Neutrophil (primary cell): Measurements from ENCODE around the gene GPHA2.
A peak's percentile ranks its signal among the peaks of the same experiment; 100 is the strongest.

Source experiments
- H3K27ac ChIP-seq: fragments of 200-600 bp; sonication (generic); 2 replicates; pipeline ENCODE4 v1.5.1; 2016; ENCODE audit warnings: mild to moderate bottlenecking, moderate library complexity
- H3K27me3 ChIP-seq: fragments of 200-600 bp; sonication (generic); 2 replicates; pipeline ENCODE4 v1.6.0; 2016; ENCODE audit warnings: mild to moderate bottlenecking
- H3K36me3 ChIP-seq: fragments of 200-600 bp; sonication (generic); 2 replicates; pipeline ENCODE4 v1.5.1; 2017
- H3K4me1 ChIP-seq, 2 experiments: fragments of 200-600 bp in 1 of 2; sonication (generic) in 1 of 2; 1 replicate in 1 of 2; 2 replicates in 1 of 2; pipeline versions ENCODE4 v1.5.1 to v1.6.1; 2013 to 2016; ENCODE audit warnings: low read depth in 1 of 2, low read length in 1 of 2, mild to moderate bottlenecking in 1 of 2, moderate library complexity in 1 of 2; ENCODE audit not compliant: control insufficient read depth in 1 of 2, insufficient read depth in 1 of 2
- H3K4me3 ChIP-seq, 2 experiments: fragments of 200-600 bp in 1 of 2; sonication (generic) in 1 of 2; 1 replicate in 1 of 2; 2 replicates in 1 of 2; pipeline ENCODE4 v1.5.1; 2013 to 2016; ENCODE audit warnings: low read depth in 1 of 2, low read length in 1 of 2, mild to moderate bottlenecking in 1 of 2, moderate library complexity in 1 of 2
- H3K9me3 ChIP-seq: fragments of 200-600 bp; sonication (generic); 2 replicates; pipeline ENCODE4 v1.5.1; 2016
- TF ChIP-seq, protein P1 (sequence below): fragments of 200-600 bp; sonication (generic); IDR thresholded peaks from 2 replicates; pipeline ENCODE4 v1.5.1; 2016; ENCODE audit warnings: antibody characterized with exemption

The GPHA2 gene

DNA sequence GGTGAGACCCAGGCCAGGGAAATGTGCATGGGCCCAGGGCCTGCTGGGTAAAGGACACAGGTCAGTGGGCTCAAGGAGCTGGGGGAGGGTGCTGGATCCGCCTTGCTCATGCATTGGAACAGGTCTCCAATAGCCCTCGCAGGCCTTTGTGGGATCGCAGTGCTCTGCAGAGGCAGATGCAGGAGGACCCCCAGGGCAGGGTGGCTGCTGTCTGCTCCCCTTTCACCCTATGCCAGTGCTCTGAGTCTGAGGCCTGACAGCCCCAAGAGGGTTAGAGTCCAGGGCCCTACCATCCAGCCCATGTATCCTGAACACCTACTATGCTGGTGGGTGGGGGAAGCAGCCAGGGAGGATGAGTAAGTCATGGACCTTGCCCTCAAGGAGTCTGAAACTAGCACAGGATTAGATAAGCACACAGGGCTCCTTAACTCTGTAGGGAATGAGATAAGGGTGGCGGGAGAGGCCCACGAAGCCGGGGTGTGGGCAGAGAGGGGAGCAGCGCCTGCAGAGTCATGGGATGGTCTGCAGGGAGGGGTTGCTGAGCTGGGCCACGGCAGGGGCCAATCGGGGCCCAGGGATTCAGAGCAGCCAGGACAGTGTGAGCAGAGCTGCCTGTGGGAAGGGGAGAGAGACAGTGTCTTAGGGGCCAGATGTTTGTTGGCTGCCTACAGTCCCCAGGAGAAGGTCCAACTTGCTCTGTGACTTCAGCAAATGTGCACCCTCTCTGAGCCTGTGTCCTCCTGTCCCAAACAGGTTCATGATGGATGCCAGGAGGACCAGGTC is 46.8 kb downstream of the GPHA2 start:
- Histone ChIP-seq H3K9me3 (no peaks in the 10 kb centered on the region), H3K36me3 (peaks cover 4% of the 10 kb centered on the region), H3K4me1 (peaks cover 67 to 68% of the 10 kb centered on the region in 2 experiments), H3K27me3 (no peaks in the 10 kb centered on the region), H3K27ac (peak overlapping the region; percentile 87), H3K4me3 (peak overlapping the region in 1 of 2 experiments; percentile 49)
- TF ChIP-seq, protein P1, sequence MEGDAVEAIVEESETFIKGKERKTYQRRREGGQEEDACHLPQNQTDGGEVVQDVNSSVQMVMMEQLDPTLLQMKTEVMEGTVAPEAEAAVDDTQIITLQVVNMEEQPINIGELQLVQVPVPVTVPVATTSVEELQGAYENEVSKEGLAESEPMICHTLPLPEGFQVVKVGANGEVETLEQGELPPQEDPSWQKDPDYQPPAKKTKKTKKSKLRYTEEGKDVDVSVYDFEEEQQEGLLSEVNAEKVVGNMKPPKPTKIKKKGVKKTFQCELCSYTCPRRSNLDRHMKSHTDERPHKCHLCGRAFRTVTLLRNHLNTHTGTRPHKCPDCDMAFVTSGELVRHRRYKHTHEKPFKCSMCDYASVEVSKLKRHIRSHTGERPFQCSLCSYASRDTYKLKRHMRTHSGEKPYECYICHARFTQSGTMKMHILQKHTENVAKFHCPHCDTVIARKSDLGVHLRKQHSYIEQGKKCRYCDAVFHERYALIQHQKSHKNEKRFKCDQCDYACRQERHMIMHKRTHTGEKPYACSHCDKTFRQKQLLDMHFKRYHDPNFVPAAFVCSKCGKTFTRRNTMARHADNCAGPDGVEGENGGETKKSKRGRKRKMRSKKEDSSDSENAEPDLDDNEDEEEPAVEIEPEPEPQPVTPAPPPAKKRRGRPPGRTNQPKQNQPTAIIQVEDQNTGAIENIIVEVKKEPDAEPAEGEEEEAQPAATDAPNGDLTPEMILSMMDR, result no peak

DNA sequence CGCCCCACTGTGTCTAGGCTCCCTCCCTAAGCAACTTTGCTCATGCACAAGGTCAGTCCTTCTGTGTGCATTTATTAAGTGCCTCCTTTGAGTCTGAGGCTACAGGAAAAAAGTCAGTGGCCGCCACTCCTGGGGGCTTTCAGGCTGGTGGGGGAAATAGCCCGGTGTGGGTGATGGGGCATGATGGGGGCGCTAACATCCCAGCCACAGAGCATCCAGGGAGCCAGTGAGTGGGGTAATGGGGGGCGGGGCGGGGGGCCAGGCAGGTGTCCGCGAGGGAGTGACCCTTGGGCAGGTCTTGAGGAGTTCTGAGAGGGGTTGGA is 47.3 kb downstream of the GPHA2 start:
- TF ChIP-seq, protein P1, result no peak
- peaks cover 62 to 63% of the 10 kb centered on the region in 2 experiments for H3K4me1 ChIP-seq
- H3K27ac ChIP-seq, result peak overlapping the region; percentile 87
- peak overlapping the region; percentile 44 to 49 for H3K4me3 ChIP-seq
- no peaks in the 10 kb centered on the region for H3K27me3 ChIP-seq
- H3K36me3 ChIP-seq, result no peaks in the 10 kb centered on the region
- H3K9me3 ChIP-seq, result no peaks in the 10 kb centered on the region

DNA sequence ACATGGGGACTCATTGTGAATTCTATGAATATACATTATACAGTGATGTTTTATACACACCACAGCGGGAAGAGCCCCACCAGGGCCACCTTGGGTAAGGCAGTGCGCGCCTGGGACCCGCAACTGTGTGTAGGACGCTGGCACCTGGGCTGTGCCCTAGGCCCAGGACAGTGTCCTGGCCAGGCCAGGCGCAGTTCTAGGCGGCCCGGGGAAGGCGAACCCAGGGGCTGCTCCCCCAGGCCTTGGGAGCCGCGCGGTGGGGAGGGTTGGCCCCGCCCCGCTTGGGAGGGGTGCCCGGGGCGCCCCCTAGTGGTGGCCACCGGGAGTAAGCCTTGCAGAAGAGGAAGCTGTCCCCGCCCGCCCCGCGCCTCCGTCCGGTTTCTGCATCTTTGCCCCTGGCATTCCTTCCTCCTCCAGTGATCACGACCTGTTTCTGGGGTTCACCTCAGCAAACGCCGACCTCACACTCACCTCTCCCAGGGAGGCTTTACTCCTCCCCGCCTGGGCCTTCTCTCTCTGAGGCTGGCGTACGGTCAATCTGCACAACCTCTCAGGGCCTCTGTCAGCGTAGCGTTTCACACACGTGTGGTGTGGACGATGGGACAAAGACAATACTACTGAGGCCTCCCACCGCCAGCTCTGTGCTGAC is 47.8 kb downstream of the GPHA2 start:
- H3K36me3 ChIP-seq, result no peaks in the 10 kb centered on the region
- no peaks in the 10 kb centered on the region for H3K9me3 ChIP-seq
- peaks cover 57 to 58% of the 10 kb centered on the region in 2 experiments for H3K4me1 ChIP-seq
- H3K4me3 ChIP-seq, result peak overlapping the region; percentile 44 to 49
- peak overlapping the region; percentile 87 for H3K27ac ChIP-seq
- H3K27me3 ChIP-seq, result no peaks in the 10 kb centered on the region
- TF ChIP-seq, protein P1, result peak; percentile 99

DNA sequence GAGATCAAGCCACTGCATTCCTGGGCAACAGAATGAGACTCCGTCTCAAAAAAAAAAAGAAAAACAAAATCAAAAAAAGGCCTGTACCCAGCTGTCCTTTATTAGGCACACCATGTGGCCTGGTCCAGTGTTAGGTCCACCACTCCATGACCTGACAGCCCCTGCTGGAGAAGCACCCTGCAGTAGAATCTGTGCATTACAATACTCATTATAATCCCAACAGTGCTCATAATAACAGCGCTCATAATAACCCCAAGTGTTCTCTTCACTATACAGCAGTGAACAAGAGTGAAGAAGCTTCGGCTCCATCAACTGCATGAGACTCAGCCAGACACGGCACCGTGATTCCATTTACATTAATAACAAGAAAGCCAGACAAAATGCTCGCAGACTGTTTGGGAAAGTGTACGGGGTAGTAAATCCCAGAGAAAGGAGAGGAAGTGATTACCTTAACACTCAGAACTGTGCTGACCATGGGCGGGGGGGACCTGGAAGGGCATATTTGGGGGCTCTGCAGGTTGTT is 48.4 kb downstream of the GPHA2 start:
- no peaks in the 10 kb centered on the region for H3K9me3 ChIP-seq
- peak overlapping the region; percentile 87 for H3K27ac ChIP-seq
- TF ChIP-seq, protein P1, result no peak
- no peaks in the 10 kb centered on the region for H3K36me3 ChIP-seq
- peak overlapping the region; percentile 44 to 49 for H3K4me3 ChIP-seq
- no peaks in the 10 kb centered on the region for H3K27me3 ChIP-seq
- H3K4me1 ChIP-seq, result peaks cover 51 to 52% of the 10 kb centered on the region in 2 experiments

DNA sequence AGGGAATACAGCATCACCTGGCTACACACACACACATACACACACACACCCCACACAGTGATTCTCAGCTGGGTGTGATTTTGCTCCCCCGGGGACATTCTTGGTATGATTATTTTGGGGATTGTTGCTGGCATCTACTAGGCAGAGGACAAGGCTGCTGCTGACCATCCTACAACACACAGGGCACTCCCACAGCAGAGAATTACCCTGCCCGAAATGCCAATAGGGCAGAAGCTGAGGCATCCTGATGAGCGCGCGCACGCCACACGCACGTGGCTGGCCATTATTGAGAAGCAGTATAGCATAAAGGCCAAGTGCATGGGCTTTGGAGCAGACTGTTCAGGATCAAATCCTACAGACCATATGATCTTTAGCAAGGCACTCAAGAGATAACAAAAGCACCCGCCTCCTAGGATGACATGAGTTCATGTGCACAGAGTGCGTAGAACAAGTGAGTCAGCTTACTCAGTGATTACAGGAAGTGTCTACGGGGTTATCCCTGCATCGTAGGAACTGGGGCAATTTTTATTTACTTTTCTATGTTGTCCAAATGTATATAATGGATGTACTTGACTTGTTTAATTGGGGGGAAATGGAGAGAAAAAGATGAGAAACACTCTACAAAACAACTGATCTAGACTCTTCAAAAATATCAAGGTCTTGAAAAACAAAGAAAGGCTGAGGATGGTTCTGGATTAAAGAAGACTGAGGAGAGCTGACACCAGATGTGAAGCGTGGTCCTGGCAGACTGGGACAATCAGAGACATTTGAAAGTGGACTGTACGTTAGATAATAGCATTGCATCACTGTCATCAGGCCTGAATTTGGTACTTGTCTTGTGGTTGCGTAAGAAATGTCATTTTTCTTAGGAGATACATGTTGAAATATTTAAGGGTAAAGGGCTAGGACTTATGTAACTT is 50.1 kb downstream of the GPHA2 start:
- TF ChIP-seq, protein P1, result no peak
- H3K4me1 ChIP-seq, result peaks cover 56 to 60% of the 10 kb centered on the region in 2 experiments
- peak overlapping the region; percentile 24 to 35 for H3K4me3 ChIP-seq
- H3K27me3 ChIP-seq, result no peaks in the 10 kb centered on the region
- H3K27ac ChIP-seq, result peak overlapping the region; percentile 97
- no peaks in the 10 kb centered on the region for H3K36me3 ChIP-seq
- H3K9me3 ChIP-seq, result no peaks in the 10 kb centered on the region
